NOMO-1 (cell line): ENCODE measurements around the gene SEC63.
"Not testable (repeated sequence)": the region's sequence is repeated elsewhere in the genome, so short reads cannot be mapped to it uniquely, and the experiment has no call there.

Experiments used
- DNase-seq, 2 experiments: peaks; one replicate each; lab custom pipeline; 2025; ENCODE audit not compliant: unreplicated experiment in 2 of 2; lab: John Stamatoyannopoulos, UW

Gene SEC63

GRCh38 chr6:107864226-107865127 lies 93.5 kb downstream of the SEC63 start:
- DNase-seq: no peak

- no peak for DNase-seq
Measured at GRCh38 chr6:107862383-107862782, 95.6 kb downstream of the SEC63 start.

DNA sequence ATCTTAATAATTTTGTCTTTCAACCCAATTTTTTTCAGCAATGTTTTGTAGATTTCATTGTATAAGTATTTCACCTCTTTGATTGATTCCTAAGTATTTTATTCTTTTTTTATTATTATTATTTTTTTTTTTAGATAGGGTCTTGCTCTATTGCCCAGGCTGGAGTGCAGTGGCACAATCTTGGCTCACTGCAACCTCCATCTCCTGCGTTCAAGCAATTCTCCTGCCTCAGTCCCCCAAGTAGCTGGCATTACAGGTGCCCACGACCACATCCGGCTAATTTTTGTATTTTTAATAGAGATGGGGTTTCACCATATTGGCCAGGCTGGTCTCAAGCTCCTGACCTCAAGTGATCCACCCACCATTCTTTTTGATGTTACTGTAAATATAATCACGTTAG lies 97.0 kb downstream of the SEC63 start:
- not testable (repeated sequence) for DNase-seq

DNA sequence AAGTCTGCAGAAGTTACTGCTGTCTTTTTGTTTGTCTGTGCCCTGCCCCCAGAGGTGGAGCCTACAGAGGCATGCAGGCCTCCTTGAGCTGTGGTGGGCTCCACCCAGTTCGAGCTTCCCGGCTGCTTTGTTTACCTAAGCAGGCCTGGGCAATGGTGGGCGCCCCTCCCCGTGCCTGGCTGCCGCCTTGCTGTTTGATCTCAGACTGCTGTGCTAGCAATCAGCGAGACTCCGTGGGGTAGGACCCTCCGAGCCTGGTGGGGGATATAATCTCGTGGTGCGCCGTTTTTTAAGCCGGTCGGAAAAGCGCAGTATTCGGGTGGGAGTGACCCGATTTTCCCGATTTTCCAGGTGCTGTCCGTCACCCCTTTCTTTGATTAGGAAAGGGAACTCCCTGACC lies 97.9 kb downstream of the SEC63 start:
- DNase-seq: not testable (repeated sequence)

DNA sequence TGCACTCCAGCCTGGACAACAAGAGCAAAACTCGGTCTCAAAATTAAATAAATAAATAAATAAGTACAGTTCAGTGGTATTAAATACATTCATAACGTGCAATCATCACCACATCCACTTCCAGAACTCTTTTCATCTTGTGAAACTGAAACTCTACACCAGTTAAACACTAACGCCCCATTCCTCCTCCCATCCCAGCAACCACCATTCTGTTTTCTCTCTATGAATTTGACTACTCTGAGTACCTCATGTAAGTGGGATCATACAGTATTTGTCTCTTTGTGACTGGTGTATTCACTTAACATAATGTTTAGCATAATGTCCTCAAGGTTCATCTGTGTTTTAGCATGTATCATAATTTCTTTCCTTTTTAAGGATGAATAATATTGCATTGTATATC lies 104.8 kb downstream of the SEC63 start:
- no peak for DNase-seq

DNA sequence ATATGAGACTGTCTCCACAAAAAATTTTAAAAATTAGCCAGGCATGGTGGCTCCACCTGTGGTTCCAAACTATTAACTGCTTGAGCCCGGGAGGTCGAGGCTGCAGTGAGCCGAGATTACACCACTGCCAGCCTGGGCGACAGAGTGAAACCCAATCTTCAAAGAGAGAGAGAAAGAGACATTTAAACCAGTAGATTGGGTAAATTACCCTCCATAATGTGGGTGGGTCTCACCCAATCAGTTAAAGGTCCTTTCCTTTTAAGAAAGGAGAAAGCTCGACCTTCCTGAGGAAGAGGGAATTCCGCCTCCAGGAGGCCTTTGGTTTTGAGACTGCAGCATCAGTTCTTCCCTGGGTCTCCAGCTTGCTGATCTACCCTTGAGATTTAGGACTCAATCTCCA lies 108.7 kb downstream of the SEC63 start:
- no peak for DNase-seq

GRCh38 chr6:107847844-107848802 lies 109.9 kb downstream of the SEC63 start:
- peak; percentile 46 to 83 for DNase-seq

DNA sequence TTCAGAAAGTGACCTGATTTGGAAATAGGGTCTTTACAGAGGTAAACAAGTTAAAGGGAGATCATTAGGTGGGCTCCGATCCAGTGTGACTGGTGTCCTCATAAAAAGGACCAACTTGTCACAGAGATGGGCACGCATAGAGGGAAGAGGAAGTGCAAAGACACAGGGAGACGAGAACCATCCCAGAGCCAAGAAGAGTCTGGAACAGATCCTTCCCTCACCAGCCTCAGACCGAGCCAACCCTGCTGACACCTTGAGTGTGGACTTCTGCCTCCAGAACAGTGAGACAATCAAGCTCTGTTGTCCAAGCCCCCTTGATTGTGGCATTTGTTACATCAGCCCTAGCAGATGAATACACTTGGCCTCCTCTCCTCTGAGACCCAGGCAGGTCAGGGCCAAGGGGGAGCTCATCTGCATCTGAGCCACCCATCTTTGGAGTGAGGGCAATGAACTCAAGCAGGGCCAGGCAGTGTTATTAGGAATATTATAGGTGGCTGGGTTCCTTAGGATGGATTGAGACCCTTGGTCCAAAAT lies 111.7 kb downstream of the SEC63 start:
- DNase-seq: no peak

DNA sequence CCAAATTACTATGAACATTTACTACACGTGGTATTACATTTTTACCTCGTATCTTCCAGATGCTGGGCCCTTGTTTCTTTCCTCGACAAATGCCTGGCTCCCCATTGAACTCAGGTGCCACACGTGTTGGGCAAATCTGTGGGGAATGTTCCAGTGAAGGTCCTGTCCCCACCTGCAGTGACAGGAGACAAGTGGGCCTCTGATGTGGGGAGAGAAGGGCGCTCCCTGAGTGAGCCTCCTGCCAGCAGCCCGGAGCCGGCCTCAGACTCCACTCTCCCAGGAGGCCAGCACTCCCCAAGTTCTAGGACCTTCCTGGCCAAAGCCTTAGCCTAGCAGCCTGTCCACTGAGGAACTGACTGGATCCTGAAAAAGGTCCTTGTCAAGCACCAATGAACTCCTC lies 112.2 kb downstream of the SEC63 start:
- no peak for DNase-seq

- no peak for DNase-seq
Measured at GRCh38 chr6:107843400-107843799, 114.6 kb downstream of the SEC63 start.

- DNase-seq: no peak
Measured at GRCh38 chr6:107841275-107841670, 116.7 kb downstream of the SEC63 start.

DNA sequence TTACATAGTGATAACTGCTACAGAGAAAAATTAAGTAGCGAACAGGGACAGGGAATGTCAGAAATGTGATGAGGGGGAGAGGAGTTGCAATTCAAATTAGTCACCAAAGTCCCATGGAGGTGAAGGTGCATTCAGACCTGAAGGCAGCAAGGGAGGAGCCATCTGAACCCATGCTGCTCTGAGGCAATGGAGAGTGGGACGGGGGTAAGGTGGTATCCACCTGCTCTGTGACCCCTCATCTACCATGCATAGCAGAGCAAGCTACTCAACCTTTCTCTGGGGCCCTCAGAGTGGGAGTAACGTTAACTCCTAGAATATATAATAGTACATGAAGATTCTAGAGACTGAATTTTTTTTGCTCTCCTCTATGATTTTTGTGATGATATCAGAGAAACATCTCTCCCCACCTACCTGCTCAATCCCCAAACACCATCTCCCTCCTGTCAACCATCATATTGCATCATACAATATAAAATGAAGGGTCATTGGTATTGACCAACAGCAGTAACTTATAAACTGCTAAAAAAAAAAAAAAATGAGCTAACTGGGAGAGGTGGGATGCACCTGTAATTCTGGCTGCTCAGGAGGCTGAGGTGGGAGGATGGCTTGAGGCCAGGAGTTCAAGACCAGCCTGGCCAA lies 117.3 kb downstream of the SEC63 start:
- no peak for DNase-seq

DNA sequence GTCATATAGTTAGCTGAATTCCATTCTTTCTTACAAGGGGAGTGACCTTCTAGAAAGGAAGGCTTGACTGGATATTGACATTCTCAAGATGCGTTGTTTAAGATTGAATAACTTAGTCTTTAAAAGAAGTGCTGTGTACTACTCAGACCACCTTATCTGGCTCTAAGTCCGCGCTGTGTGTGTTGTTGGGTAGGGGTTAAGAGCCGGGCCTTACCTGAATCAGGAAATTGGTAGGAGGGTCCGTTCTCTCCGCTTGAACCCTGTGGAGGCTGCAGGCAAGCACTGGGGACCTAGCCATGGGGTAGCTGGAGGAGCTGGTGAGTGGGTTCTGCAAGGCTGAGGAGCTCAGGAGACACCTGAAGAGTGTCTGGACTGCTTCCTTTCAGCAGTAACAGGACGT lies 124.9 kb downstream of the SEC63 start:
- no peak for DNase-seq

GRCh38 chr6:107832151-107833056 lies 125.6 kb downstream of the SEC63 start:
- DNase-seq: peak; percentile 43 to 48

GRCh38 chr6:107830060-107830459 lies 127.9 kb downstream of the SEC63 start:
- DNase-seq: no peak

- no peak for DNase-seq
Measured at GRCh38 chr6:107827541-107827940, 130.5 kb downstream of the SEC63 start.

- no peak for DNase-seq
Measured at GRCh38 chr6:107823047-107823557, 134.9 kb downstream of the SEC63 start.

DNA sequence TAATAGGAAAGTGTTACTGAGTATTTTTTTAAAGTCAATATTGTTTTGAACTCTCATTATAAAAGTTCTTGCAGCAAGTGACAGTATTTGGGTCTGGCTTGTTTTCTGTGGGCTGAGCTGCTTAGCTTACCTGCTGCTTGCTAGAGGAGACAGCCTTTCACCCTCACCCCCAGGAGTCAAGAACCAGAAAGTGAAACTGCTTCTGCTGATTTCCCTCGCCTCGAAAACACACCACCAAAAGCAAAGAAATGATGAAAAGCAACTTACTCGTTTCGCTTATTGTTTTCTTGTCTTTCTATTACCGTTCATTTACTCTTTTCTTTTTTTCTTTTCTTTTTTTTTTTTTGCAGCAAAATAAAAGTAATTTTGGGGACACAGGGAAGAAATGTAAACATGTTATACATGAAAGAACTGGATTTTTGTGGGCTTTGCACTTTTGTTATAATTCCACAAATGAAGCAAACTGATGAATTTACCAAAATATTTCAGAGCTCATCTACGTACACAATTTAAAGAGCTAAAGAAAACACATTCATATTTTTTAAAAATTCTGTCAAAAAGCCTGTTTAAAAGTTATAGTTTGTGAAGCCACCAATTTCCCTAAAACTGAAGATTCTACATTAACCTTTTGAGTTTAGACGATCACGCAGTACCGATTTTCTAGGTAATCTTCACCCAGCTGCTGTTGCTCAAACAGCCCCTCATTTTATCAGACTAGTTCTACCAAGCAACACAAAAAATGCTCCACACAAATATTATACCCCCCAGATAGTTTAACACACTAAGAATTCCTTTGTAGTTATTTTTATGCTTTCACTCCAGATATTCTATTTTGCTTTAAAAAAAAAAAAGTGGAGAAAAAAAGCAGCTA lies 135.6 kb downstream of the SEC63 start:
- DNase-seq: peak; percentile 3 to 8

DNA sequence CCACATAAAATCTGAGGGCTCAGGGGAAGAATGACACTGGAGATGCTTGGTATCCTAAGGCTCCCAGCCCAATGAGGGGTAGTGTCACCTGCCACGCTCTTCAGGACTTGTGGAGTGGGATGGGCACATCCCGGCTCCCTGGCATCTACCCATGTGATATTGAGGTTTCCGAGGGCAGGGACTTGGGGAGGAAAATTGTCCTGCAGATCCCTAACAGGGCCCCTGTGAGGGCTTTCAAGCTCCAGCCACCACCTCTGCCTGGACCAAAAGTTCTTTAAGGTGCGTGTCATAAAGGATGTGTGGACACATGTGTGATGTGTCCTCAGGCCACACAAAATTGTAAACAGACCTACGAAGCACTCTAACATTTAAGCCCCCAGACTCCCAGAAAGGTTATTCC lies 136.4 kb downstream of the SEC63 start:
- DNase-seq: no peak
